GM23248 (cell line): ENCODE measurements around the gene CACNA1C.

Experiments used
- EZH2 ChIP-seq: fragments of 200-600 bp; sonication (generic); IDR thresholded peaks from 2 replicates; pipeline ENCODE4 v1.6.1; 2018; ENCODE audit warnings: antibody characterized with exemption, mild to moderate bottlenecking; ENCODE audit not compliant: insufficient read depth, poor library complexity, severe bottlenecking
- EZH2phosphoT487 ChIP-seq: fragments of 200-600 bp; sonication (generic); IDR thresholded peaks from 2 replicates; pipeline ENCODE4 v1.6.1; 2018; ENCODE audit warnings: antibody characterized with exemption, moderate library complexity, mild to moderate bottlenecking, low read depth; ENCODE audit not compliant: insufficient read depth

DNA sequence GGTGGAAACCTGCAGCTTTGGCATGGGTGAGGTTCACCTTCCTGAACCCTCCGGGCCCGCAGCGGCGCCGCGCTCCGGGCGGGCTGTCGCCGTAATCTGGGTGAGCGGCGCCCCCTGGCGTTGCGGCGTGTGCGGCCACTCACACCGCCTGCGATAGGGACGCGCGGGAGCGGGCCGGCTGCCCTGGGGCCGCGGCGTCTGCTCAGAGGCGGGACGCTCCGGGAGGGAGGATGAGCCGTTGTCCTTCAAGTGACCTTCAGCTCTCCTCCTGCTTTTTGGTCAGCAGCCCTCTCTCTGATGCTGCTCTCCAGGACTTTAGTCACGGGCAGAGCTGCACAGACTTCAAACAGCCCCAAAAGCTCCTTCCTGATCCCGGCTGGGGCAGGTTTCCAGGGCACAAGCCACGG is 530.3 kb downstream of the CACNA1C start:
- TF ChIP-seq EZH2phosphoT487 (no peak), EZH2 (no peak)
